Mammary epithelial cell (primary cell): ENCODE data around the gene USP4.

Experiments
- CTCF ChIP-seq, 2 donors: IDR thresholded peaks in 1 of 2; conservative IDR thresholded peaks in 1 of 2; 2 replicates each; pipeline ENCODE4 v1.5.1; 2011 to 2012; ENCODE audit warnings: inconsistent platforms in 2 of 2, low read length in 2 of 2, mild to moderate bottlenecking in 2 of 2, control low read depth in 1 of 2, low read depth in 1 of 2; ENCODE audit not compliant: insufficient read depth in 1 of 2; ENCODE audit errors: extremely low read depth in 1 of 2
- EZH2 ChIP-seq: IDR thresholded peaks from 2 replicates; pipeline ENCODE4 v1.6.1; 2012; ENCODE audit warnings: low read length, inconsistent platforms, borderline replicate concordance

GRCh38 chr3:49277383-49277775 is 62.5 kb downstream of the USP4 start:
- TF ChIP-seq CTCF (conservative IDR thresholded peaks at IDR 0.05 in 1 of 2, IDR thresholded peaks at IDR 0.05 in 1 of 2; ENCODE audit: extremely low read depth in 1 of 2, insufficient read depth in 1 of 2, low read depth in 1 of 2, low read length in 2 of 2): no peak
- TF ChIP-seq EZH2: no peak
